IMR-90 (cell line): ENCODE results near the gene SAG. TPM values are rescaled to one million over a fixed set of nuclear protein-coding genes. Genes with fewer than 3 reads are reported as not detected.

Experiments used
- ATAC-seq: fragments of 200-7000 bp; cut with Tn5 transposase; 2 replicates; pipeline ENCODE4 v1.9.1; 2020; ENCODE audit warnings: low read depth, mild to moderate bottlenecking, moderate library complexity
- BruUV-seq: library from RNA; stranded (reverse); fragments of 400-500 nt; replicated peaks from 2 replicates; lab custom pipeline; 2021; lab: Mats Ljungman, UMichigan
- CTCF ChIA-PET: fragments of 300-600 bp; formaldehyde crosslinking; extraction: SDS; loops from one replicate; lab custom pipeline; 2021; ENCODE audit warnings: antibody characterized with exemption; lab: Yijun Ruan, JAX
- POLR2A ChIA-PET: fragments of 300-600 bp; sonication (Branson Sonifier 250); formaldehyde crosslinking; loops from one replicate; lab custom pipeline; 2022; ENCODE audit warnings: antibody characterized with exemption; ENCODE audit not compliant: unreplicated experiment; lab: Charles Lee
- DNase-seq: peaks from one replicate; pipeline ENCODE4 v3.0.0; 2013
- H2AFZ ChIP-seq: replicated peaks from 2 replicates; pipeline ENCODE3; 2013; ENCODE audit warnings: low read length, mild to moderate bottlenecking; ENCODE audit not compliant: poor library complexity
- H2AK5ac ChIP-seq: 2 replicates; pipeline ENCODE4 v1.6.1; 2013; ENCODE audit warnings: low read depth, low read length, inconsistent platforms
- H2AK9ac ChIP-seq: replicated peaks from 2 replicates; pipeline ENCODE3; 2013; ENCODE audit warnings: mild to moderate bottlenecking, low read depth, low read length, moderate library complexity; ENCODE audit not compliant: poor library complexity
- H2BK120ac ChIP-seq: 2 replicates; pipeline ENCODE4 v1.6.1; 2013; ENCODE audit warnings: low read depth, low read length, inconsistent platforms
- H2BK15ac ChIP-seq: 3 replicates; pipeline ENCODE4 v1.6.1; 2013; ENCODE audit warnings: low read depth, low read length, inconsistent platforms
- H2BK20ac ChIP-seq: 2 replicates; pipeline ENCODE4 v1.6.1; 2013; ENCODE audit warnings: low read depth, mild to moderate bottlenecking, inconsistent platforms, low read length, moderate library complexity
- H2BK5ac ChIP-seq: 2 replicates; pipeline ENCODE4 v1.6.1; 2013; ENCODE audit warnings: mild to moderate bottlenecking, low read depth, low read length, inconsistent platforms; ENCODE audit not compliant: poor library complexity, severe bottlenecking
- H3K14ac ChIP-seq: replicated peaks from 2 replicates; pipeline ENCODE4 v1.6.1; 2013; ENCODE audit warnings: low read depth, low read length, inconsistent platforms
- H3K18ac ChIP-seq: 2 replicates; pipeline ENCODE4 v1.6.1; 2013; ENCODE audit warnings: low read depth, low read length, control low read depth
- H3K23ac ChIP-seq: 2 replicates; pipeline ENCODE4 v1.6.1; 2013; ENCODE audit warnings: low read depth, low read length, inconsistent platforms
- H3K27ac ChIP-seq: 2 replicates; pipeline ENCODE4 v1.5.1; 2013; ENCODE audit warnings: mild to moderate bottlenecking, control low read depth, low read length; ENCODE audit not compliant: insufficient read depth
- H3K27me3 ChIP-seq: 2 replicates; pipeline ENCODE4 v1.6.1; 2013; ENCODE audit warnings: low read length; ENCODE audit not compliant: control insufficient read depth, insufficient read depth
- H3K36me3 ChIP-seq: 2 replicates; pipeline ENCODE4 v1.6.1; 2013; ENCODE audit warnings: low read length, mixed read lengths; ENCODE audit not compliant: control insufficient read depth, insufficient read depth
- H3K4ac ChIP-seq: 2 replicates; pipeline ENCODE4 v1.6.1; 2013; ENCODE audit warnings: low read depth, low read length, inconsistent platforms
- H3K4me1 ChIP-seq: 2 replicates; pipeline ENCODE4 v1.6.1; 2013; ENCODE audit warnings: low read length, mixed read lengths; ENCODE audit not compliant: control insufficient read depth, insufficient read depth
- H3K4me2 ChIP-seq: 2 replicates; pipeline ENCODE4 v1.6.1; 2013; ENCODE audit warnings: low read depth, mild to moderate bottlenecking, control low read depth, low read length, moderate library complexity
- H3K4me3 ChIP-seq: 2 replicates; pipeline ENCODE4 v1.5.1; 2013; ENCODE audit warnings: low read depth, mild to moderate bottlenecking, control low read depth, low read length, moderate library complexity; ENCODE audit not compliant: insufficient read depth
- H3K56ac ChIP-seq: 2 replicates; pipeline ENCODE4 v1.6.1; 2013; ENCODE audit warnings: low read length, inconsistent platforms; ENCODE audit not compliant: insufficient read depth; ENCODE audit errors: extremely low read depth
- H3K79me1 ChIP-seq, 2 experiments: 2 replicates each; pipeline ENCODE4 v1.6.1; 2013; ENCODE audit warnings: low read length in 2 of 2, inconsistent platforms in 1 of 2, low read depth in 1 of 2
- H3K9ac ChIP-seq: 2 replicates; pipeline ENCODE4 v1.6.1; 2013; ENCODE audit warnings: low read depth, low read length, control low read depth
- H3K9me1 ChIP-seq: 2 replicates; pipeline ENCODE4 v1.6.1; 2013; ENCODE audit warnings: low read length, inconsistent platforms; ENCODE audit not compliant: insufficient read depth
- H3K9me3 ChIP-seq: 2 replicates; pipeline ENCODE4 v1.6.1; 2013; ENCODE audit warnings: low read length; ENCODE audit not compliant: control insufficient read depth, insufficient read depth
- H4K20me1 ChIP-seq: 2 replicates; pipeline ENCODE4 v1.6.1; 2013; ENCODE audit warnings: low read length, inconsistent platforms; ENCODE audit not compliant: insufficient read depth
- H4K5ac ChIP-seq: 2 replicates; pipeline ENCODE4 v1.6.1; 2013; ENCODE audit warnings: mild to moderate bottlenecking, low read depth, low read length, control low read depth
- H4K8ac ChIP-seq, 2 experiments: 2 replicates each; pipeline ENCODE4 v1.6.1; 2013; ENCODE audit warnings: low read depth in 2 of 2, low read length in 2 of 2, control low read depth in 1 of 2, inconsistent platforms in 1 of 2
- H4K91ac ChIP-seq: 2 replicates; pipeline ENCODE4 v1.6.1; 2013; ENCODE audit warnings: low read depth, low read length, inconsistent platforms; ENCODE audit not compliant: insufficient read depth
- BHLHE40 ChIP-seq: fragments of 150-350 bp; IDR thresholded peaks from 2 replicates; pipeline ENCODE4 v1.6.1; 2016; ENCODE audit warnings: mild to moderate bottlenecking, low read depth, low read length
- CEBPB ChIP-seq: IDR thresholded peaks from 2 replicates; pipeline ENCODE4 v1.6.1; 2012; ENCODE audit warnings: low read depth, low read length, improper control_type of control experiment
- CHD1 ChIP-seq: IDR thresholded peaks from 2 replicates; pipeline ENCODE4 v1.6.1; 2012; ENCODE audit warnings: low read depth, low read length, improper control_type of control experiment
- CTCF ChIP-seq: conservative IDR thresholded peaks from 2 replicates; pipeline ENCODE4 v1.5.1; 2012; ENCODE audit warnings: mild to moderate bottlenecking, low read depth, low read length, improper control_type of control experiment
- ELK1 ChIP-seq: fragments of 150-350 bp; IDR thresholded peaks from 2 replicates; pipeline ENCODE4 v1.6.1; 2016; ENCODE audit warnings: low read depth, mild to moderate bottlenecking, low read length, moderate library complexity, borderline replicate concordance
- FOS ChIP-seq: fragments of 150-350 bp; IDR thresholded peaks from 2 replicates; pipeline ENCODE4 v1.6.1; 2016; ENCODE audit warnings: low read depth, low read length
- MAFK ChIP-seq: IDR thresholded peaks from 2 replicates; pipeline ENCODE4 v1.6.1; 2012; ENCODE audit warnings: low read depth, low read length, improper control_type of control experiment
- MAZ ChIP-seq: IDR thresholded peaks from 2 replicates; pipeline ENCODE4 v1.6.1; 2012; ENCODE audit warnings: low read depth, mild to moderate bottlenecking, low read length, improper control_type of control experiment, moderate library complexity, borderline replicate concordance
- MXI1 ChIP-seq: IDR thresholded peaks from 2 replicates; pipeline ENCODE4 v1.6.1; 2012; ENCODE audit warnings: low read depth, mild to moderate bottlenecking, low read length, moderate library complexity, borderline replicate concordance
- NFE2L2 ChIP-seq: fragments of 150-350 bp; IDR thresholded peaks from 2 replicates; pipeline ENCODE4 v1.6.1; 2016; ENCODE audit warnings: low read depth, mild to moderate bottlenecking, low read length
- POLR2A ChIP-seq: IDR thresholded peaks from 2 replicates; pipeline ENCODE4 v1.6.1; 2012; ENCODE audit warnings: mild to moderate bottlenecking, low read depth, low read length
- RAD21 ChIP-seq: IDR thresholded peaks from 2 replicates; pipeline ENCODE4 v1.6.1; 2012; ENCODE audit warnings: low read length, improper control_type of control experiment
- RCOR1 ChIP-seq: IDR thresholded peaks from 2 replicates; pipeline ENCODE4 v1.6.1; 2012; ENCODE audit warnings: mild to moderate bottlenecking, low read length, improper control_type of control experiment; ENCODE audit not compliant: insufficient replicate concordance
- RFX5 ChIP-seq: IDR thresholded peaks from 2 replicates; pipeline ENCODE4 v1.8.0; 2012; ENCODE audit warnings: low read depth, mild to moderate bottlenecking, low read length, moderate library complexity
- SMC3 ChIP-seq: fragments of 150-350 bp; IDR thresholded peaks from 2 replicates; pipeline ENCODE4 v1.6.1; 2016; ENCODE audit warnings: low read depth, mild to moderate bottlenecking, antibody characterized with exemption, low read length, moderate library complexity
- USF2 ChIP-seq: fragments of 150-350 bp; IDR thresholded peaks from 2 replicates; pipeline ENCODE4 v1.6.1; 2017; ENCODE audit warnings: mild to moderate bottlenecking, antibody characterized with exemption, low read length, low read depth
- WGBS, 2 experiments: methylation state at CpG; one replicate each; pipeline versions ENCODE4 v1.1.5 to v1.1.7; 2013; ENCODE audit warnings: missing lambda C conversion rate in 2 of 2; ENCODE audit not compliant: insufficient read length in 1 of 2; ENCODE audit errors: extremely low coverage in 2 of 2; 5-methylcytosine and 5-hydroxymethylcytosine counted together
- dilution Hi-C: fragments of 300-500 bp; cut with HindIII; formaldehyde crosslinking; loops from one replicate; pipeline ENCODE4 v1.14.3; 2018; ENCODE audit warnings: low sequenced_read_pairs; ENCODE audit not compliant: unreplicated experiment
- in situ Hi-C: fragments of 300-500 bp; cut with MboI; formaldehyde crosslinking; loops from 3 replicates; pipeline ENCODE4 v1.14.3; 2019; ENCODE audit warnings: low sequenced_read_pairs, inconsistent platforms, mixed read lengths
- intact Hi-C: fragments of 100-400 bp; cut with micrococcal nuclease; formaldehyde crosslinking; loops from 2 replicates; pipeline ENCODE4 v1.10.0; 2022
- polyA plus RNA-seq, 3 experiments: library from polyadenylated mRNA; depleted of rRNA; stranded (reverse); fragments of >200 nt; gene quantifications; 2 replicates each; pipeline ENCODE4 v1.2.3, GENCODE V29; 2012; ENCODE audit warnings: low replicate concordance in 1 of 3
- total RNA-seq: library from RNA; depleted of rRNA; stranded (reverse); fragments of >200 nt; gene quantifications from 2 replicates; pipeline ENCODE4 v1.2.3, GENCODE V29; 2012

Gene SAG
- total and polyA plus RNA-seq, 2 of the 4 experiments (the other 2 are of a cell fraction) = not detected

GRCh38 chr2:233314180-233314925 is 6.7 kb downstream of the SAG start:
- 91% methylated on average over 12 of the region's 20 CpGs; no CpG with 5 or more reads in 1 of the 2 experiments for WGBS, 2 experiments
- Histone ChIP-seq H3K56ac (no peak overlapping the region), H3K14ac (no peak overlapping the region), H4K8ac (no peak overlapping the region), H3K36me3 (no peaks in the 10 kb centered on the region), H4K20me1 (no peaks in the 10 kb centered on the region), H3K4ac (no peak overlapping the region), H3K9ac (no peak overlapping the region), H2BK5ac (no peak overlapping the region), H3K23ac (no peak overlapping the region), H3K9me1 (no peaks in the 10 kb centered on the region), H2BK120ac (no peak overlapping the region), H3K27me3 (peaks cover 19% of the 10 kb centered on the region), H3K27ac (no peak overlapping the region), H3K4me1 (no peaks in the 10 kb centered on the region), H3K4me3 (no peak overlapping the region), H2BK15ac (no peak overlapping the region), H3K9me3 (no peaks in the 10 kb centered on the region), H3K4me2 (no peak overlapping the region), H3K79me1 (no peaks in the 10 kb centered on the region), H2AFZ (no peak overlapping the region), H2AK9ac (no peak overlapping the region), H4K5ac (no peak overlapping the region), H4K91ac (no peak overlapping the region), H2AK5ac (no peak overlapping the region), H2BK20ac (no peak overlapping the region), H3K18ac (no peak overlapping the region)
- no TSS peak for BruUV-seq
- in situ Hi-C loops = no loop called here
- dilution Hi-C loops = no loop called here
- DNase-seq = no peak
- intact Hi-C loops = no loop called here
- TF ChIP-seq MXI1 (no peak), MAFK (no peak), BHLHE40 (no peak), NFE2L2 (no peak), CHD1 (no peak), RAD21 (no peak), CTCF (no peak), ELK1 (no peak), MAZ (no peak), RCOR1 (no peak), USF2 (no peak), RFX5 (no peak), SMC3 (no peak), POLR2A (no peak), CEBPB (no peak), FOS (no peak)
- CTCF ChIA-PET = no interaction called here
- no peak for ATAC-seq
- POLR2A ChIA-PET = no interaction called here
